GM21723 (cell line): ENCODE data around the gene VENTX.
"Not testable (repeated sequence)": the region's sequence is repeated elsewhere in the genome, so short reads cannot be mapped to it uniquely, and the experiment has no call there.

Source experiments
- ATAC-seq: cut with Tn5 transposase; IDR thresholded peaks from one replicate; pipeline ENCODE4 v1.9.1; 2021; ENCODE audit warnings: mild to moderate bottlenecking, moderate library complexity; ENCODE audit not compliant: unreplicated experiment

The VENTX gene

GRCh38 chr10:133253361-133253955 is 15.8 kb downstream of the VENTX start:
- no peak for ATAC-seq

DNA sequence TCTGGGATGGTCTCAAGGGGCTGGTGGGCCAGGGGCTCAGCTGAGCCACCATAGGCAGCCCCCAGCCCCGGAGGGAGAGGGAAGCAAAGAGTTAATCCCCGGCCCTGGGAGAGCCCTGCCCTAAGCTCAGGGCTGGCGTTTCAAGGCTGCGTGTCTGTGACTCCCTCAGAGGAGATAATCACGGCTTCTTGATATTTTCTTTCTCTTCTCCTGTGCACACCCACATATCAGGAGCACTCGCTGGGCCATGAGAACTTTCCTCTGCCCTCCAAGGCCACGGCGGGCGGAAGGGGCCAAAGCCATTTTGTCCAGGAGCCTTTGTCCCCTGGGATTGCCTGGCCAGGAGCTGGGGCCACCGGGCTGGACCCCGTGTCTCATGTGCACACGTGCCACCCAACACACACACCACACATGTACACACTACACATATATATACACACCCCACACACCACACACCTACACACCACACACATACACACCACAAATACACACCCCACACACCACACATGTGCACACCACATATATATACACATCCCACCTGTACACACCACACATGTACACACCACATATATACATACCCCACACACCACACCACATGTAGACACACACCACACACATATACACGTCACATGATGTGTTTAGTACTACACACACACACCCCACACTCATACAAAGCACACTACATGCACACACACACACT is 16.9 kb downstream of the VENTX start:
- no peak for ATAC-seq

GRCh38 chr10:133255323-133255722 is 17.7 kb downstream of the VENTX start:
- no peak for ATAC-seq

DNA sequence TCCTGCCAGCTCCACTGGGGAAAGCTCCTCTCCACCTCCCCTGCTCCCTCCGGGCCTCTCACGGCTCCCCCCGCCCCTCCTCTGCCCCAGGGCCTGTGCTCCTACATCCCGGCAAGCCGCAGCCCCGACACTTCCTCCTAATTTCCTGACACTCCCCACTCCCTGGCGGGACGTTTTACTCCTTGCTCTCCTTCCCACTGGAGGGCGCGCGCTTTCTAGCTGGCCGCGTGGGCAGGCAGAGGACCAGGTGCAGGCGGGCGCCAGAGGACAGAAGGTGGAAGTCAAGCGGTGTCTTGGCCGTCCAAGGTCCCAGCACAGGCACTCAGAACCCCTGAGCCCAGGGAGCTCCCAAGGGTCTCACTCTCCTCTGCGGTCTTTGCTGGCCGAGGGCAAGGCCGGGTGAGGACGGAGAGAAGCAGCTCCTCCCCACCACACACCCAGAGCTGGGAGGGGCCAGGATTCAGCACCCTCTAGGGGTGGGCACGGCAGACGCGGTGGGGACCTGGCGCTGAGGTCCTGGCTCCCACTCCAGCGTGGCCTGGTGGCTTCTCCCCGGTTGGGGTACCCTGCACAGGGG is 19.9 kb downstream of the VENTX start:
- ATAC-seq, result no peak

DNA sequence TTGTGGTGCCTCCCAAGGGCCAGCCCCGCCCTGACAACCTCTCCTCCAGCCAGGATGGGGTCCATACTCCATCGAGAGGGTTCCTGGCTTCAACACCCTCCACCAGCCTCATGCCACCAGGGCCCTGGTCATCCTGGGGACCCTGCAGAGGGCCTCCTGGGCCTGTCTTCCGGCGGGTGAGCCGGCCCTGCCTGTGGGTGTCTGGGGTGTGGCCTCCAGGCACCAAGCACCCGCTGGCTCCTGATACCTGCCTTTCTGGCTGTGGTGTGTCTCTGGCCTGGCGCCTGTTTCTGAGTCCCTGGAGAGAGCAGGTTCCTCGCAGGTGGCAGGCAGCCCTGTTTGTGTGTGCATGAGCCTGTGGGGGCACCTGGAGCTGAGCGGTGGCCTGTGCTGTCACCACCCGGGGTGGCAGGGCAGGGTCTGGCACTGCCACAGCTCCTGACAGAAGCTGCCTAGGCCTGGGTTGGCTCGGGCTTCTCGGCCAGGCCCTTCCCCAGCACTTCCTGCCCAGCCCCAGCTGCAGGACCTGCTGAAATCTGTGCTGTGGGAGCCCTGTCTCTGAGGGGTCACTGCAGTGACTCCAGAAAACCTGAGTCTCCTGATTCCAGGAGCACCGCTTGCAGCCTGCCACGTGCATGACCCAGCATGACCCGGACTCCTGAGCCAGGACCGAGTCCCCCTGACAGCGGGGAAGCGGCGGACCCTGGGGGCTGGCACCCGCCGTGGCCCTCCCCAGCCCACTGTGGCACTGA is 20.6 kb downstream of the VENTX start:
- no peak for ATAC-seq

DNA sequence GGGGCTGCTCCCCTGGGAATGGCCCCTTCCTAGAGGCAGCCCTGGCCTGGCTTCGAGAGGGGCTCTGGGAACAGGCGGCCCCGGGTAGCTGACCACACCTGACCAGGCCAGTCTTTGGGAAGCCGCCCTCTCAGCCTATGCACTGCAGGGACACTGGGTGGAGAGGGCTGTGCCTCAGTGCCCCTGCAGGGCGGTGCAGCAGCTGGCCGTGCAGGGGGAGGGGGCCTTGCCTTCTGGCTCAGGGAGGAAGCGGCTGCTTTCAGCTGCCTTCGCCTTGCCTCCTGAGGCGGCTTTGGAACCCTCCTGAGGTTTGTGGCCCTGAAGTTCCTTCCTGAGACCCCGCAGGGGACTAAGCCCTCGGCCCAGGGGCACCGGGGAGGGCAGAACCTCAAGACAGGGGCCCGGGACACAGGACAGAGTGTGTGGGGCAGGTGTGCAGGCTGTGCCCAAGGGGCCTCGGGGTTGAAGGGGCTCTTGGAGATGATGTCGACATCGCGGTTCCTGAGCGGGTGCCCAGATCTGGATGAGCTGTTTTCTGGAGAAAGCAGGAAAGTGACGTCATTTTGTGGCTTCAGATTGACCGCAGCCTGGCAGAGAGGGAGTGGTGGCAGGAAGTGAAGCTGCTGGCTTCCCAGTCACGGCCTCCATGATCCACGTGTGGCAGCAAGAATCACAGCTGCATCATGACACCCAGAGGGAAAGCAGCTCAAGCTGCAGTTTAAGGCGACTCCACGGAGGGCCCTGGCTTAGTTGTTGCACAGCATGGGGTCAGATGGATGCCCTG is 21.4 kb downstream of the VENTX start:
- ATAC-seq, result no peak

DNA sequence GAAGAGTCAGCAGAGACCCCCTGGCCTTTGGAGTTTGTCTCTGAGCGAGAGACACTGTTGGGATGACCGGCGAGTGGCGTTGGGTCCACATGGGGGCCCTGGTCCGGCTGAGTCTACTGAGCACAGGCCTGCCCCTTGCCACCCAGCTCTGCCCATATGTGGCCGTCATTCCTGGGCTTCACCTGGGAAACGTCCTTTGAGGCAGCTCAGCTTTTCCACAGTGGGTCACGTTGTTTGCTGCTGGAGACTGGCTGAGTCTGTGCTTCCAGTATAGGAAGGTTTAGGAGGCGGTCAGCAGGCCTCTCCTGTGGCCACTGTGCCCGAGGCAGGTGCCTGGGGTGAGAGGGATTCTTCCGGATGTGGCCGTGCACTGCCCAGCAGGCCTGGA is 21.9 kb downstream of the VENTX start:
- no peak for ATAC-seq

DNA sequence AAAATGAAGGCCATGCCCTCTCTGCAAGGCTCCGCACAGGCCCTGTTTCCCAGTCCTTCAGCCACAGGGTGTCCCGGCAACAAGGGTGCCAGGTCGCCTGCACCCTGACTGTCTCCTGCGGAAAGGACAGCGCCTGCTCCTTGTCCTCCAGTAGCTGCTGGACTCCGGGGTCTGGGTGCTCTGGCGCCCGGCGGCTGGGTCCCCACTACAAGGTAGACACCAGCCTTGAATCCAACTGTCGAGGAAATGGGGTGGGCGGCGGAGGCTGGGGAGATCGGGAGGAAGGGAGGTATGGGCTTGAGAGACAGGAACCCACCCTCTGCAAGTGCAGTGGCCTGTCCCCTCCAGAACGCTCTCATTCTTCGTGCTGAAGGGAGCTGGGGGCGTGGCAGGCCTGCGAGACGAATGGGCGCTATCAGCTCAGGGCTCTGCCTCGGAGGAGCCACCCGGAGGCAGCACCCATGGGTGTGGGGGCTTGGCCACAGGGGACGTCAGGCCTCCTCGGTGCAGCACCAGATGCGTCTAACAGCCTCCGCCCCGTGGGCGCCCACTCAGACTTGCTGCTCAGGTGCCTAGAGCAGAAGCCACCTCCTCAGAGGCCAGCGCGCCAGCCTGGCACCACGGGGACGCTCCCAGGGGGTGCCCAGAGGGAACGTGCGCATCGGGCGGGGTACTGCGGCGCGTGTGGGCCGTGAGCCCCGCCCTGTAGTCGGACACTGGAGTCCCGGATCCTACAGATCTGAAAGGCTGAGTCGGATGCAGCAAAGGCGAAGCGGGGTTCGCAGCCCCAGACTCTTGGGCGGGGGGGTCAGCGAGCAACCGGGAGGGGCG is 23.5 kb downstream of the VENTX start:
- ATAC-seq, result peak; percentile 58

- ATAC-seq, result peak; percentile 50
Measured at GRCh38 chr10:133261726-133262325, 24.2 kb downstream of the VENTX start.

- ATAC-seq, result no peak
Measured at GRCh38 chr10:133262696-133263095, 25.0 kb downstream of the VENTX start.

DNA sequence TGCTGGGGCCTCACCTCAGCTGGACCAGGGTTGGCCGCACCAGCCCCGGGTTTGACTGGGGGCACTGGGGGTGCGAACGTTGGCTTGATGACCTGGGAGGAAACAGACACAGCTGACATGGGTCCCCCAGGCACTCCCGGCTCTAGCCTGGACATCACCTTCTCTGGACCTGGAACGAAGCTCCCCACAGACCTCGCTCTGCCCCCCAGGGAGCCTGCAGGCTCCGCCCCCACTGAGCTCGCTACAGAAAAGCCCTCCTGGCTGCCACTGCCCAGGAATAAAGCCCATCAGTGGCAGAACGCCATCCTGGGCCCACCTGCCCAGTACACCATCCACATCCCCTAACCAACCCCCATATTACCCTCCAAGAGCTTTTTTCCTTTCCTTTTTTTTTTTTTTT is 26.0 kb downstream of the VENTX start:
- no peak for ATAC-seq

DNA sequence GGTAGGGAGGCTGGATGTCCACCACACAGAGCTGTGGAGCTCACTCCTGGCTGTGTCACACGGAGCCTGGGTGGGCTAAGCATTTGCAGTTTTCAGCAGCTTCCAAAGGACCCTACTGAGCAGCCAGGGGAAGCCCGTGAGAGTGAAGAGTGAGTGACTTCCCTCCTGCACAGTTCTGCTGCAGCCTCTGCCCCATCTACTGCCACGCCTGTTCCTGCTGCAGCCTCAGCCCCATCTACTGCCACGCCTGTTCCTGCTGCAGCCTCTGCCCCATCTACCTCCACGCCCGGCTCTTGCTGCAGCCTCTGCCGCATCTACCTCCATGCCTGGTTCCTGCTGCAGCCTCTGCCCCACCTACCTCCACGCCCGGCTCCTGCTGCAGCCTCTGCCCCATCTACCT is 26.8 kb downstream of the VENTX start:
- no peak for ATAC-seq

GRCh38 chr10:133265052-133265451 is 27.4 kb downstream of the VENTX start:
- not testable (repeated sequence) for ATAC-seq

- no peak for ATAC-seq
Measured at GRCh38 chr10:133266056-133266795, 28.6 kb downstream of the VENTX start.

GRCh38 chr10:133267293-133267692 is 29.6 kb downstream of the VENTX start:
- ATAC-seq, result no peak

- no peak for ATAC-seq
Measured at GRCh38 chr10:133267829-133268228, 30.2 kb downstream of the VENTX start.

DNA sequence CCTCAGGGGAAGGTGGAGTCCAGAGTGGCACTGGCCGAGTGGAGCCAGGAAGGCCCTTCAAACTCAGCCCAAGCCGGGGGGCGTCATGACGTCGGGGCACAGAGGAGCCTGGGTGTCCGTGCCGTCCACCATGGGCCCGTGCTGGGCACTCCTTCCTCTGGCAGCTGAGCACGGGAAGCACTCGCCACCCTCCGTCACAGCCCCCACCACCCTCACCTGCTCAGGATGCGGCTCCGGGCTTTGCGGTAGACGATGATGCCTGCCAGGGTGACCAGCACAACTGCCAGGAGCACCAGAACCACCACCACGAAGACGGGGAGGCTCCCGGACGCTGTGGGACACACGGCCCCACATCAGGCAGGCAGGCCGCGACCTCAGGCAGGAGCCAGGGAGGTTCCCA is 30.9 kb downstream of the VENTX start:
- no peak for ATAC-seq

- ATAC-seq, result no peak
Measured at GRCh38 chr10:133269367-133269766, 31.7 kb downstream of the VENTX start.

GRCh38 chr10:133270204-133270603 is 32.5 kb downstream of the VENTX start:
- no peak for ATAC-seq
